Measurements from ENCODE around the gene TIMP1. TPM values are rescaled to one million over a fixed set of nuclear protein-coding genes. Genes with fewer than 3 reads are reported as not detected.

Gene TIMP1
- total and polyA plus RNA-seq, 10 of the 15 experiments (the other 5 are each of a cell fraction or from before 2014, with no cell fraction given): 101 to 341 (median 134) TPM

DNA sequence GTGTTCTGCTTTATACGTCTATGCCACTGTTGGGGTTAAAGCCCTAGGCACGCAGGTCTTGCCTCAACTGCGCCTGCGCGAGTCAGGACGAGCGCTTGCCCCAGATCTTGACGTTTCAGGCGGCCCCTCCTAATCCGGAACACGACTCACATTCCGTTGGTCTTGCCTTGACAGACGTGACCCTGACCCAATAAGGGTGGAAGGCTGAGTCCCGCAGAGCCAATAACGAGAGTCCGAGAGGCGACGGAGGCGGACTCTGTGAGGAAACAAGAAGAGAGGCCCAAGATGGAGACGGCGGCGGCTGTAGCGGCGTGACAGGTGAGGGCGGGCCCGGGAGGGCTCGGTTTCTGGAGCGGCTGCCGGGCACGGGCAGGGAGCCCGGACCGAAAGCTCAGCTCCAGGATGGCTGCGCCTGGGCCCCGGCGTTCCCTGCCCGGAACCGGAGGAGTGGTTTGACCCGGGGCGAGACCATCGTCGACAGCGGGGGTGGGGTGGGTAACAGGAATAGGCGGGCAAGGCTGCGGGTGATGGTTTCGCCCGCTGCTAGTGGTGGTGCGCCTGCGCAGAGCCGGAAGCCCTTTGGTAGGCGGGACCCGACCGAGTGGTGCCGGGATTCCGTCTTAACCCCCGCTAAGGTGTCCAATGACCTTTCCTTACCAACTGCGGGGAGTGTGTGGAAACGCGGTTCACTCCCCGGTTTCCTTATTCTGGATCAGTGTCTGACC is 21.1 kb upstream of the TIMP1 start, which contains the start of gene ARAF (continued):
- TF ChIP-seq, protein P1, sequence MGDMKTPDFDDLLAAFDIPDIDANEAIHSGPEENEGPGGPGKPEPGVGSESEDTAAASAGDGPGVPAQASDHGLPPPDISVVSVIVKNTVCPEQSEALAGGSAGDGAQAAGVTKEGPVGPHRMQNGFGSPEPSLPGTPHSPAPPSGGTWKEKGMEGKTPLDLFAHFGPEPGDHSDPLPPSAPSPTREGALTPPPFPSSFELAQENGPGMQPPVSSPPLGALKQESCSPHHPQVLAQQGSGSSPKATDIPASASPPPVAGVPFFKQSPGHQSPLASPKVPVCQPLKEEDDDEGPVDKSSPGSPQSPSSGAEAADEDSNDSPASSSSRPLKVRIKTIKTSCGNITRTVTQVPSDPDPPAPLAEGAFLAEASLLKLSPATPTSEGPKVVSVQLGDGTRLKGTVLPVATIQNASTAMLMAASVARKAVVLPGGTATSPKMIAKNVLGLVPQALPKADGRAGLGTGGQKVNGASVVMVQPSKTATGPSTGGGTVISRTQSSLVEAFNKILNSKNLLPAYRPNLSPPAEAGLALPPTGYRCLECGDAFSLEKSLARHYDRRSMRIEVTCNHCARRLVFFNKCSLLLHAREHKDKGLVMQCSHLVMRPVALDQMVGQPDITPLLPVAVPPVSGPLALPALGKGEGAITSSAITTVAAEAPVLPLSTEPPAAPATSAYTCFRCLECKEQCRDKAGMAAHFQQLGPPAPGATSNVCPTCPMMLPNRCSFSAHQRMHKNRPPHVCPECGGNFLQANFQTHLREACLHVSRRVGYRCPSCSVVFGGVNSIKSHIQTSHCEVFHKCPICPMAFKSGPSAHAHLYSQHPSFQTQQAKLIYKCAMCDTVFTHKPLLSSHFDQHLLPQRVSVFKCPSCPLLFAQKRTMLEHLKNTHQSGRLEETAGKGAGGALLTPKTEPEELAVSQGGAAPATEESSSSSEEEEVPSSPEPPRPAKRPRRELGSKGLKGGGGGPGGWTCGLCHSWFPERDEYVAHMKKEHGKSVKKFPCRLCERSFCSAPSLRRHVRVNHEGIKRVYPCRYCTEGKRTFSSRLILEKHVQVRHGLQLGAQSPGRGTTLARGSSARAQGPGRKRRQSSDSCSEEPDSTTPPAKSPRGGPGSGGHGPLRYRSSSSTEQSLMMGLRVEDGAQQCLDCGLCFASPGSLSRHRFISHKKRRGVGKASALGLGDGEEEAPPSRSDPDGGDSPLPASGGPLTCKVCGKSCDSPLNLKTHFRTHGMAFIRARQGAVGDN (IDR thresholded peaks at IDR 0.05): no peak
- TF ChIP-seq DPF2 (IDR thresholded peaks at IDR 0.05): peak; percentile 91
- no peak for TF ChIP-seq BRCA1 (IDR thresholded peaks at IDR 0.05; ENCODE audit: low read depth, low read length)
- no peak for TF ChIP-seq ZBTB11 (CRISPR knock-in tag; IDR thresholded peaks at IDR 0.05)
- 0 out of 2 replicates have a peak, but pooled peaks have one; percentile 24 for TF ChIP-seq RFX5 (IDR thresholded peaks at IDR 0.05; ENCODE audit: low read depth, low read length)
- TF ChIP-seq EED (IDR thresholded peaks at IDR 0.05; ENCODE audit: low read depth): no peak
- TF ChIP-seq HCFC1 (IDR thresholded peaks at IDR 0.05; ENCODE audit: low read length): no peak
- no peak for TF ChIP-seq MEF2A (IDR thresholded peaks at IDR 0.05; ENCODE audit: insufficient read depth, low read depth, low read length)
- TF ChIP-seq, protein P2, sequence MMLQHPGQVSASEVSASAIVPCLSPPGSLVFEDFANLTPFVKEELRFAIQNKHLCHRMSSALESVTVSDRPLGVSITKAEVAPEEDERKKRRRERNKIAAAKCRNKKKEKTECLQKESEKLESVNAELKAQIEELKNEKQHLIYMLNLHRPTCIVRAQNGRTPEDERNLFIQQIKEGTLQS (IDR thresholded peaks at IDR 0.05; ENCODE audit: borderline replicate concordance, extremely low read depth, low read depth, low read length): no peak
- TF ChIP-seq IRF5 (IDR thresholded peaks at IDR 0.05; ENCODE audit: borderline replicate concordance): no peak
- no peak for TF ChIP-seq HDGF (IDR thresholded peaks at IDR 0.05)
- TF ChIP-seq RELB (IDR thresholded peaks at IDR 0.05; ENCODE audit: low read depth): peak; percentile 40; the same call in 1 of the 2 replicates
- peak; percentile 85 for TF ChIP-seq TAF1 (IDR thresholded peaks at IDR 0.05; ENCODE audit: borderline replicate concordance, low read depth, low read length)
- no peak for TF ChIP-seq STAT3 (IDR thresholded peaks at IDR 0.05; ENCODE audit: low read depth, low read length)
- peak; percentile 72 for TF ChIP-seq NRF1 (conservative IDR thresholded peaks at IDR 0.05; ENCODE audit: low read depth, low read length)
- peak; percentile 34; the same call in 1 of the 2 replicates for TF ChIP-seq RUNX3 (IDR thresholded peaks at IDR 0.05; ENCODE audit: low read length)
- peak; percentile 90 for TF ChIP-seq YY1 (IDR thresholded peaks at IDR 0.05; ENCODE audit: low read depth, low read length)

Measured in GM12878 (cell line).